LNCaP clone FGC (cell line): Measurements from ENCODE around the gene MEPCE.
A peak's percentile ranks its signal among the peaks of the same experiment; 100 is the strongest.

Experiments used
- DNase-seq: peaks from one replicate; pipeline ENCODE4 v3.0.0-alpha.2; 2011; ENCODE audit warnings: low read depth
- H3K4me3 ChIP-seq: 2 replicates; pipeline ENCODE4 v1.5.1; 2011; ENCODE audit warnings: mild to moderate bottlenecking, low read depth, low read length, control low read depth
- TF ChIP-seq, protein P1 (sequence below): IDR thresholded peaks from 2 replicates; pipeline ENCODE4 v1.5.1; 2012; ENCODE audit warnings: mild to moderate bottlenecking; ENCODE audit not compliant: control insufficient read depth, insufficient read depth; ENCODE audit errors: extremely low read depth

Gene MEPCE

DNA sequence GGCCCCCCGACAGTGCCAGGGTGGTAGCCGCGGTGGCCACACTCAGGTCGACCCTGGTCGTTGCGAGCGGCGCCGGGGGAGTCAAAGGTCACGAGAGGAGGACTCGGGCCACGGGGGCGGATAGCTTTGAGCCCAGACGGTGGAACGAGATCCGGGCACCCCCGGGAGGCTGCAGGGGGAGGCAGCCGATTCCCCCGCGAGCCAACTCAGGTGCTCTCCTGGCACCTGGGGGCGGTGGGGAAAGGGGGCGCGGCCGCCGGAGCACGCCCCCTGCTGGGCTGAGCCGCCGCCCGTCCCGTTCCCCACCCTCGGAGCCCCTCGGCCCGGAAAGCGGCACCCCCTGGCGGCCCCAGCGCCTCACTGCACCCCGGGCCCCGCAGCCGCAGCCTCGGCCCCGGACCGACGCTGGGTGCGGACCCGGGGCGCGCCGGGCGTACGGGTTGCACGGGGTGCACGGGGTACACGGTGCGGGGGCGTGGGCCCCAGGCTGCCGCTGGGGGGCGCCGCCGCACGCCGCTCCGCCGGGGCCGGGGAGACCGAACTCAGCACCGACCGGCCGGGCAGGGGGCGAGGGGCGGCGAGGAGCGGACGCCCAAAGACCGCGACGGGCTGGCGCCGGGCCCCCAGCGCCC is 53.6 kb downstream of the MEPCE start:
- no peak for DNase-seq
- TF ChIP-seq, protein P1, sequence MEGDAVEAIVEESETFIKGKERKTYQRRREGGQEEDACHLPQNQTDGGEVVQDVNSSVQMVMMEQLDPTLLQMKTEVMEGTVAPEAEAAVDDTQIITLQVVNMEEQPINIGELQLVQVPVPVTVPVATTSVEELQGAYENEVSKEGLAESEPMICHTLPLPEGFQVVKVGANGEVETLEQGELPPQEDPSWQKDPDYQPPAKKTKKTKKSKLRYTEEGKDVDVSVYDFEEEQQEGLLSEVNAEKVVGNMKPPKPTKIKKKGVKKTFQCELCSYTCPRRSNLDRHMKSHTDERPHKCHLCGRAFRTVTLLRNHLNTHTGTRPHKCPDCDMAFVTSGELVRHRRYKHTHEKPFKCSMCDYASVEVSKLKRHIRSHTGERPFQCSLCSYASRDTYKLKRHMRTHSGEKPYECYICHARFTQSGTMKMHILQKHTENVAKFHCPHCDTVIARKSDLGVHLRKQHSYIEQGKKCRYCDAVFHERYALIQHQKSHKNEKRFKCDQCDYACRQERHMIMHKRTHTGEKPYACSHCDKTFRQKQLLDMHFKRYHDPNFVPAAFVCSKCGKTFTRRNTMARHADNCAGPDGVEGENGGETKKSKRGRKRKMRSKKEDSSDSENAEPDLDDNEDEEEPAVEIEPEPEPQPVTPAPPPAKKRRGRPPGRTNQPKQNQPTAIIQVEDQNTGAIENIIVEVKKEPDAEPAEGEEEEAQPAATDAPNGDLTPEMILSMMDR = peak; percentile 93

More for the DNA sequence above, 53.6 kb downstream of the MEPCE start:
- peak overlapping the region; percentile 38 for H3K4me3 ChIP-seq
